ENCODE measurements around the gene TTC38.

DNA sequence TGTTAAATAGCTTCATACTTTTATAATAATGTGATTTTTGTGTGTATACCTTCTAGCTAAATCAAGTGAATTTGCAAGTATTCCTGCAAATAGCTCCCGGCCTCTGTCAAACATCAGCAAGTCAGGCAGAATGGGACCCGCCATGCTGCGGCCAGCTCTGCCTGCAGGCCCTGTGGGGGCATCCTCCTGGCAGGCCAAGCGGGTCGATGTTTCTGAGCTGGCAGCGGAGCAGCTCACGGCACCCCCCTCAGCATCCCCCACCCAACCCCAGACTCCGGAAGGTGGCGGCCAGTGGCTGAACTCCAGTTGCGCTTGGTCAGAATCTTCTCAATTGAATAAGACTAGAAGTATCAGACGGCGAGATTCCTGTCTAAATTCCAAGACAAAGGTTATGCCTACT, 48.2 kb downstream of the TTC38 start:
- TF ChIP-seq EZH2phosphoT487 (IDR thresholded peaks at IDR 0.05; ENCODE audit: insufficient read depth, low read depth) (no peak), EZH2 (IDR thresholded peaks at IDR 0.05; ENCODE audit: insufficient read depth, poor library complexity, severe bottlenecking) (no peak)
